GM04504 (cell line): ENCODE results near the gene OR5B3.
A peak's percentile ranks its signal among the peaks of the same experiment; 100 is the strongest.
"Not testable (repeated sequence)": the region's sequence is repeated elsewhere in the genome, so short reads cannot be mapped to it uniquely, and the experiment has no call there.

Experiments used
- DNase-seq: peaks from one replicate; pipeline ENCODE4 v3.0.0-alpha.2; 2012; ENCODE audit warnings: low read depth

OR5B3 gene

GRCh38 chr11:58406774-58407173 is at the start of gene OR5B3:
OR5B3 (minus strand) TSS chr11:58406874; CDS start chr11:58403409, 3,465 bp downstream.
- no peak for DNase-seq

- no peak for DNase-seq
Measured at GRCh38 chr11:58451585-58451984, 44.9 kb upstream of the OR5B3 start.

- DNase-seq, result no peak
Measured at GRCh38 chr11:58446294-58446693, 39.6 kb upstream of the OR5B3 start.

GRCh38 chr11:58444300-58444699 is 37.6 kb upstream of the OR5B3 start:
- DNase-seq, result no peak

GRCh38 chr11:58442136-58442535 is 35.5 kb upstream of the OR5B3 start, which contains the start of gene OR5B12:
OR5B12 (minus strand) TSS chr11:58442236; CDS start chr11:58440151, 2,085 bp downstream.
- no peak for DNase-seq

- DNase-seq, result no peak
Measured at GRCh38 chr11:58438486-58438885, 31.8 kb upstream of the OR5B3 start.

- DNase-seq, result no peak
Measured at GRCh38 chr11:58434217-58434616, 27.5 kb upstream of the OR5B3 start.

GRCh38 chr11:58433638-58434203 is 27.0 kb upstream of the OR5B3 start:
- DNase-seq, result no peak

GRCh38 chr11:58429273-58429672 is 22.6 kb upstream of the OR5B3 start:
- DNase-seq, result no peak

- no peak for DNase-seq
Measured at GRCh38 chr11:58428021-58428420, 21.3 kb upstream of the OR5B3 start, which contains the start of gene OR5B2. OR5B2 (minus strand) TSS chr11:58428121; CDS start chr11:58423261, 4,860 bp downstream.

- DNase-seq, result not testable (repeated sequence)
Measured at GRCh38 chr11:58399622-58400021, 7.1 kb downstream of the OR5B3 start.

- DNase-seq, result no peak
Measured at GRCh38 chr11:58395581-58395980, 11.1 kb downstream of the OR5B3 start.

- peak; percentile 57 for DNase-seq
Measured at GRCh38 chr11:58394195-58394594, 12.5 kb downstream of the OR5B3 start.

GRCh38 chr11:58392746-58393145 is 13.9 kb downstream of the OR5B3 start:
- no peak for DNase-seq

GRCh38 chr11:58391879-58392278 is 14.8 kb downstream of the OR5B3 start:
- no peak for DNase-seq

- DNase-seq, result no peak
Measured at GRCh38 chr11:58390551-58391063, 16.1 kb downstream of the OR5B3 start.

GRCh38 chr11:58358969-58359368 is 47.7 kb downstream of the OR5B3 start, which contains the start of gene OR5B17:
OR5B17 (minus strand) TSS chr11:58359069; CDS start chr11:58359069, 0 bp downstream.
- DNase-seq, result no peak

GRCh38 chr11:58354727-58355126 is 51.9 kb downstream of the OR5B3 start:
- DNase-seq, result no peak
